ENCODE data around the gene SLC25A42.
"Not testable (repeated sequence)": the region's sequence is repeated elsewhere in the genome, so short reads cannot be mapped to it uniquely, and the experiment has no call there.

Gene SLC25A42

DNA sequence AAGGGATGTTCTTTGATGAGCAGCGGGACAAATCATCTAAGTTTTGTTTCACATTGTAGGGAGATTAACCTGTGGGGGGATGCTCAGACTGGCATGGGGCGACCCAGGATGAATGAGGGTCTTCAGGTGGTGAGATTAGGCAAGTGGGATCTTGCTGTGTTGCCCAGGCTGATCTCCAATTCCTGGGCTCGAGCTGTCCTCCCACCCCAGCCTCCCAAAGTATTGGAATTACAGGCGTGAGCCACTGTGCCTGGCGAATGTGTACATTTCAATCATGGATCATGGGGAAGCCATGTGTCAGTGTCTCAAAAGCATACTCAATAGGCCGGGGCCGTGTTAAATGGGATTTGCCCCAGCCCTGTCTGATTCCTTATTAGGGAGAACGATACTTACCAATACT is 8.1 kb downstream of the SLC25A42 start:
- no peak for DNase-seq

DNA sequence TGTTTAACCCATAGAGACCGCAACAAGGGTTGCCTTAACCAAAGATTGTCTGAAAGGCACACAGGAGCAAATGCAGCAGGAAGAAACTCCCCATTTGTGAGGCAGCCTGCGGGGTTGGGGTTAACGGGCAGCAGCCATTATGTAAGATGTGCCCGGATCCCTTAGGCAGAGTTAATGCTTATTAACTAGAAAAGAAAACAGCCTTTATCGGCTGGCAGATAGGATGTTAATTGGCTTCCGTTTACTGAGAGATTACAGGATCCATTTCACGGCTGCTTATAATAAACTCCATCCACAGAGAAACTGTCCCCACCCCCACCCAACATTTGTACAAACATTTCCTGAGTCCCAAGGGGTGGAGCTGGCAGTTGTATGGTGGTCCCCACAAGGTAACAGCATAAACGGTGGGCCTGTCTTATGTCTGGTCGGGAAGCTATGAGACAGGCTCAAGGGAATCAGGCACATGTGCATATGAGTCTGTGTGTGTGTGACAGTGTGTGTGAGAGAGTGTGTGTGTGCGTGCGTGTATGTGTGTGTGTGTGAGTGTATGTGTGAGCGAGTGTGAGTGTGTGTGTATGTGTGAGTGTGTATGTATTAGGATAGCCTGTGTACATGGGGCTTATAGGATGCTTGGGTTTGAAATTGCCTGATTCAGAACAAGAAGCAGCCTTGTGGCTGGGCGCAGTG is 10.5 kb downstream of the SLC25A42 start:
- peak; percentile 58 for DNase-seq

DNA sequence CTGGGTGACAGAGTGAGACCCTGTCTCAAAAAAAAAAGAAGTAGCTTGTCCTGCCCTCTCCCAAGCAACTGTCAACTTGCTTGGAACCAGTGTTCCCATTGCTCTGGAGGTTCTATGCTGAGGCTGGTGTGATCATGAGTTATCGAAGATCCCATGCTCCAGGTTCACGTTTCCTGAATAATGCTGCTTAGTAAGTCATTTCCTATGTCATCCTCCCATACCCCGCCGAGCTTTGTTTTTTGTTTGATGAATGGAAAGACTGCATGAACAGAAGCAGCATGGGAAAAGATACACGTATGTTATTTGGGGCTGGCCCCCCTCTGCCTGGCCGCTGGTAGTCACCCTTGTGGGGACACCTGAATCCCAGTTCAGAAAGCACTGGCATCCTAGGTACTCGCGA is 11.3 kb downstream of the SLC25A42 start:
- DNase-seq = no peak

DNA sequence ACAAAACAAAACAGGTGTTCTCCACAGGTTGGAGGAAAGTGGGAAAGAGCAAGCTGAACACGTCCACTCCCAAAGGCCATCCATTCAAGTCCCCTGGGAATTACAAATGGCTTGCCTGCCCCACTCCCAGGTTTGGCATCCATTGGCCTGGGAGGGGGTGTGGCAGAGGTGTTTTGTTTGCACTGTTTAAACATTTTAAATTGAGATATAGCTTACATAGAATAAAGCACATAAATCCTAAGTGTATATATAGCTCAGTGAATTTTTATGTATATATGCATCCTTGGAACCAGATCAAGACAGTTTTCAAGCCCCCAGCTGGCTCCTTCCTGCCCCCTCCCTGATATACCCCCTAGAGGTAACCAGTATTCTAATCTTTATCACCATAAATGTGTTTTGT is 12.7 kb downstream of the SLC25A42 start:
- DNase-seq = no peak

DNA sequence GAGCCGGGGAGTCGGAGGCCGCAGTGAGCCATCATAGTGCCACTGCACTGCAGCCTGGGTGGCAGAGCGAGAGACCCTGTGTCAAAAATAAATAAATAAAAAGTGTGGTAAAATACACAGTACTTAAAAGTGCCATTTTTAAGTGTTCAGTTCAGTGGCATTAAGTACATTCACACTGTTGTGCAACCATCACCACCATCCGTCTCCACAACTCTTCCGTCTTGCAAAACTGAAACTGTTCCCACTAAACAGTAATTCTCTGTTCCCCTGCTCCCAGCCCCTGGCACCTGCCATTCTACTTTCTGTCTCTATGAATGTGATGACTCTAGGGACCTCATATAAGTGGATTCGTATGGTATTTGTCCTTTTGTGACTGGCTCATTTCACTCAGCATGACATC is 13.3 kb downstream of the SLC25A42 start:
- DNase-seq = peak; percentile 93

DNA sequence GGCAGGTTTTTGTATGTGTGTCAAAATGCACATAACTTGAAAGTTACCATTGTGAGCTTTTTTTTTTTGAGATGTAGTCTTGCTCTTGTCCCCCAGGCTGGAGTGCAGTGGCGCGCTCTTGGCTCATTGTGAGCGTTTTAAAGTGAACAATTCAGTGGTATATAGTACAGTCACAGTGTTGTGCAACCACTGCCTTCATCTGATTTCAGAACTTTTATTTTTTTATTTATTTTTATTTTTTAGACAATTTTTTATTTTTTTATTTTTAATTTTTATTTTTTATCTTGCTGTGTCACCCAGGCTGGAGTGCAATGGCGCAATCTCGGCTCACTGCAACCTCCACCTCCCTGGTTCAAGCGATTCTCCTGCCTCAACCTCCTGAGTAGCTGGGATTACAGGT is 15.0 kb downstream of the SLC25A42 start:
- no peak for DNase-seq

DNA sequence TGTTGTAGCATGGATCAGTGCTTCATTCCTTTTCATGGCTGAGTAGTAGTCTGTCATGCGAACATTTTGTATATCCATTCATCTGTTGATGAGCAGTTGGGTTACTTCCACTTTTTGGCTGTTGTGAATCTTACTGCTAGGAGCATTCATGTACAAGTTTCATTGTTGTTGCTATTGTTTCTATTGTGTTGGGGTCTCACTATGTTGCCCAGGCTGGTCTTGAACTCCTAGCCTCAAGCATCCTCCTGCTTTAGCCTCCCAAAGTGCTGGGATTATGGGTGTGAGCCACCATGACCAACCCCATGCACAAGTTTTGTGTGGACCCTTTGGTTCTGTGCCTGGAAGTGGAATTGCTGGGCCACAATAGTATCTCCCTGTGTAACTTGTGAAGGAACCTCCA is 15.8 kb downstream of the SLC25A42 start:
- DNase-seq = no peak

DNA sequence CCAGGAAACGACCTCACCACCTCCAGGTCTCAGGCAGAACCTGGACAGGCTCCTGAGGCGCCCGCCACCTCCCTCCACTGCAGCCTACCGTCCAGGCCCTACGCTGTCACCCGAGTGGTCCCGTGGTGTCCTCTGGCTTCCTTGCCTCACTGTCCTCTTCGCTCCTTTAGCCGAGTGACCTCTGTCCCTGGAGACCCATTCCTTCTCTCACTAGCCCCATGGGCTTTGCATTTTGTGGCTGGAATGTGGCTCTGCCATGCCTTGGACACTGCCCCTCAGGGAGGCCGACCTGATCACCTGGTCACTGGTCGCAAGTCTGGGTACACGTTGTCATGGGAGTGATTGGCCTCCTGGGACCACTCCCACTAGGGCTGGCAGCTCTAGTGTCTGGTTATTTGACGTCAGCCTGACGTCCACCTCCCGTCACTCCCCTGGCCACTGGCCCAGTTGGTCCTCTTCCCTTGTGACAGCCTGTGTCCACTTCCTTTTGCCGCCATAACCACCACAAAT is 17.9 kb downstream of the SLC25A42 start:
- no peak for DNase-seq

DNA sequence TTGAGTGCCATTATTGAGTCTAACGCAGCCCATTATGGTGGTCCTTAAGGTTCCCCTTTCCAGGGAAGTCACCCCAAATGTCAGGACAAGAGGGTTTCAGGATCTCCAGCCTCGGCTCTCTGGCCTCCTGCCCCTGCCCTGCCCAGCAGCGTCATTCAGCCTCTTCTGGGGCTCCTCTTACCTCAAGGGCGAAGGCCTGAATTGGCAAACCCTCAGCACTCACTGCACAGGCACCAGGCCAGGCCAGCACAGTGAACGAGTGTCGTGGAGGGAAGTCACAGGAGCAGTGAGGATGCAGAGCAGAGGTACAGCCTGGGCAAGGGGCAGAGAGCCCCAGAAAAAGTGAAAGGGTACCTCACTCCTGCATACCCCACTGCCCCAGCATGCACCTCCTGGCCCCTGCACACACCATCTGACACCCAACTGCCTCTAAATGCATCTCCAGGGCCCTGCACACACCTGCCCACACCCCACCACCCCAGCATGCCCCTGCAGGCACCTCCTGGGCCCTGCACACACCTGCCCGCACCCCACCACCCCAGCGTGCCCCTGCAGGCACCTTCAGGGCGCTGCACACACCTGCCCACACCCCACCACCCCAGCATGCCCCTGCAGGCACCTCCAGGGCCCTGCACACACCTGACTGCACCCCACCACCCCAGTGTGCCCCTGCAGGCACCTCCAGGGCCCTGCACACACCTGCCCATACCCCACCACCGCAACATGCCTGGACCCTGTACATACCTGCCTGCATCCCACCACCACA is 19.8 kb downstream of the SLC25A42 start:
- no peak for DNase-seq

DNA sequence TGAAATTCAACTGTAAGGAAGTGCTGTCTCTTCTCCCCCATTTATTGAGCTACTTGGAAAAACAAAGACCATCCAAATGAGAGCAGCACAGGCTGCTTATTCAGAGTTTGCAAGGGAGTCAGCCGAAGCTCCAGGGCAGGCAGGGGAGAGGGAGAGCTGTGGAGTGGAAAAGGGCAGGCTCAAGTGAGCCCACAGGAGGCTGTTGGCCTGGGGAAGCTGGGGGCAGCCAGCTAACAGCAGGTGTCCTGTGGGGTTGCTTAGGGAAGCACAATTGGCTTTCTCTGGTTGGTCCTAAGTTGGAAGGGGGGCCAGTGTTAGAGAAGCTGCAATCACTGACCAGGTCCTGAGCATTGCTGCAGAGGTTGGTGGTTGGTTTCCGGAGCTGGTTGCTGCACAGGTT is 23.9 kb downstream of the SLC25A42 start:
- no peak for DNase-seq

DNA sequence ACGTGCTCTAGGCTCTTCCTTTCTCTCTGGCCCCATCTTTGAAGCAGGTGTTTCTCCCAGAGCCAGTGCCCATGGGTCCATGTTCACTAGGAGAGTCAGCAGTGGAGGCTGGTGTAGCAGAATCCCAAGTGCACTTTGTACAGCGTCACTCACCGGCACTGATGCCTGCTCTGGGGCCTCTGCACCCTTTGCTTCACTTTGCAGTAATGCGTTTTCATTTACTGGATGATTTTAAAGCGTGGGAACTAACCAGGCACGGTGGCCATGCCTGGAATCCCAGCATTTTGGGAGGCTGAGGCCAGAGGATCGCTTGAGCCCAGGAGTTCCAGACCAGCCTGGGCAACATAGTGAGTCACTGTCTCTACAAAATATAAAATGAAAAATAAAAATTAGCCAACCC is 30.7 kb downstream of the SLC25A42 start:
- DNase-seq = no peak

DNA sequence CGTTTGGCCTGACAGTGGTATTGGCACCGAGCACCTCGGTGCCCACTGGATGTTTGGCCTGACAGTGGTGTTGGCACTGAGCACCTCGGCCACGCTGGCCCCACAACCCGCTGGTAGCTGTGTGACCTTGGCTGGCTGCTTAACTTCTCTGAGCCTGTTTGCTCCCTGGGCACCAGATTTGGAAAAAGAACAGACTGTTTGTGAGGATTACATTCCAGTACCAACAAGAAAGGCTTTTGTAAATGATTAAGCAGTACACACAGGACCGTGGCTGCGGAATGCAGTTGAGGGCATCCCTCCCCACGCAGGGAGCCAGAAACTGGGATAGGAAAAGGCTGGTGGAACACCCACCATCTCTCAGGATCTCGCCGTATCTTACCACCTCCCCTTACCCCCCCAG is 31.9 kb downstream of the SLC25A42 start:
- DNase-seq = no peak

DNA sequence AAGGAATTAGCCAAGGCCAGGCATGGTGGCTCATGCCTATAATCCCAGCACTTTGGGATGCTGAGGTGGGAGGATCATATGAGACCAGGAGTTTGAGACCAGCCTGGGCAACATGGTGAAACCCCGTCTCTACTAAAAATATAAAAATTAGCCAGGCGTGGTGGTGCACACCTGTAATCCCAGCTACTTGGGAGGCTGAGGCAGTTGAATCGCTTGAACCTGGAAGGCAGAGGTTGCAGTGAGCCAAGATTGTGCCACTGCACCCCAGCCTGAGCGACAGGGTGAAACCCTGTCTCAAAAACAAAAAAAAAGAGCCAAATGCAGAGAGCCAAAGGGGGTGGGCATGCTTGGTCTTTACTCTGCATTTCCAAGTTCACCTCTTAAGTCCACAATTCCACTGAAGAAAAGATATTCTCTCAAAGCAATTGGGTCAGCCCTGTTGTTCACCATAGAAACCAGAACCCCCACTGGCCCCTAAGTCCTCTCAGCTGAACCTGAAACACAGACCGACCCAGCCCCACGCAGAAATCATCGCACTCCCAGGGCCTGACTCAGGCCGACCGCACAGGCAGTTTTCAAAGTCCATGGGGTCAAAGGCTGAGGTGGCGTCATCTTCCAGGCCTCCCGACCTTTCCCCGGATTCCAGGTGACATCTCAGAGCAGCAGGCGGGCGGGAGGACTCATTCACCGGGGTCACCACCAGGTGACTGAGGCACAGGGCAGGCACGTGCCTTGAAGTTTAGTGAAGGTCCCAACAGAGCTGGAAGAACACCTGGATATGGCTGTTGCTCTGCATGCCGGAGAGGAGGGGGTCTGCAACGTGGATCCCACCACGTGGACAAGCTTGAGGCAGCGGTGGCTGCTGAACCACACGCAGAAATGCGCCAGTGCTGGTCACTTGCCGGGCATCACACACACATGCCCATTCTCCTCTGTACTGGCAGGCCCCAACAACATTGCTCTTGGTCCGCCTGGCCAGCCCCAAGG is 33.1 kb downstream of the SLC25A42 start:
- no peak for DNase-seq

DNA sequence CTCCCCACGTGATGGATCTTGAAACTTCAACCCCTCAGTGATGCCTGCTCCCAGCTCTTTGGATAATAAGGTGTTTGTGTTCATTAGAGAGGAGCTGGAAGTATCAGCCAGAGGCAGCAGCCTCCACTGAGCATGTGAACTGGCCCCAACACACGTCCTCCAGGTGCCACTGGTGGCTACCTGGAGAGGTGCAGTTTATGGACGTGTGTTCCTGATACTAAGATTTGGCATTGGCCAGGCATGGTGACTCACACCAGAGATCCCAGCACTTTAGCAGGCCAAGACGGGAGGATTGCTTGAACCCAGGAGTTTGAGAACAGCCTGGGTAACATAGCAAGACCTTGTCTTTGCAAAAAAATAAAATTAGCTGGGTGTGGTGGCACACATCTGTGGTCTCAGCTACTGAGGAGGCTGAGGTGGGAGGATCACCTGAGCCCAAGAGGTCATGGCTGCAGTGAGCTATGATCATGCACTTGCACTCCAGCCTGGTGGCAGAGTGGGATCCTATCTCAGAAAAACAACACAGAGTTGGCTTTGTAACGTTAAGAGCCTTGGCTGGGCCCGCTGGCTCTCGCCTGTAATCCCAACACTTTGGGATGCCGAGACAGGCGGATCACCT is 34.4 kb downstream of the SLC25A42 start:
- DNase-seq = no peak

DNA sequence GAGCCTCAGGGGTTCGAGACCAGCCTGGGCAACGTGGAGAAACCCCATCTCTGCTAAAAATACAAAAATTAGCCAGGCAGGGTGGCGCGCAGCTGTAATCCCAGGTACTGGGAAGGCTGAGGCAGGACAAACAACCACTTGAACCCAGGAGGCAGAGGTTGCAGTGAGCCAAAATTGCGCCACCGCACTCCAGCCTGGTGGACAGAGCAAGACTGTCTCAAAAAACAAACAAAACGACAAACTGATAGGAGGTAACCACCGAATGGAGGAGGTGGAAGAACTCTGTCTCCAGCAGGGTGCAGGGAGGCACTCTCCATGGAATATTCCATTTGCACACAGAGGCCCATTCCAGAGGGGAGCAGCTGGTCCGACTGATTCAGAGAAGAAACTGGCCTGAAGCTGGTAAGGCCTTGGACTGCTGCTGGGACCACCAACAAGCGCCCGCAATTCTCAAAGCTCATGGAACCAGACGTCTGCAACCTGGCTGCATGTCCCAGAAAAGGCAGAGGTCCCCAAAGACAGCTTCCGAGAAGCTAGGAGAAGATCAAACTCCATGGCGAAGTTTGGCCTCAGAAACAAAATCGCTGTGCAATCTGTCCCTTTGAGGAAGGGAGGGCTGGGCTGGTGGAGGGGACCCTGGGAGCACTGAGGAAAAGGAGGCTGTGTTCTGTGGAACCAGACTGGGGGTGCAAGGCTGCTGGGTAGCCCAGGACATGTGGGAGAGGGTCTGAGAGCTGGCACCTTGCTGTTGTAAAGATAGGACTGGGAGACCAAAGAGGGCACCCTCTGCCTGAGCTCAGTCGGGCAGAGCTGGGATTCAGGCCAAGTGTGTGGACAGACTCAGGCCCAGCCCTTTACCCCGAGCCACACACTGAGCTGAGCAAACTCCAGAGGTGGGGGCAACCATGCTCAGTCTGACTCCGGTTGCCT is 35.2 kb downstream of the SLC25A42 start:
- no peak for DNase-seq

DNA sequence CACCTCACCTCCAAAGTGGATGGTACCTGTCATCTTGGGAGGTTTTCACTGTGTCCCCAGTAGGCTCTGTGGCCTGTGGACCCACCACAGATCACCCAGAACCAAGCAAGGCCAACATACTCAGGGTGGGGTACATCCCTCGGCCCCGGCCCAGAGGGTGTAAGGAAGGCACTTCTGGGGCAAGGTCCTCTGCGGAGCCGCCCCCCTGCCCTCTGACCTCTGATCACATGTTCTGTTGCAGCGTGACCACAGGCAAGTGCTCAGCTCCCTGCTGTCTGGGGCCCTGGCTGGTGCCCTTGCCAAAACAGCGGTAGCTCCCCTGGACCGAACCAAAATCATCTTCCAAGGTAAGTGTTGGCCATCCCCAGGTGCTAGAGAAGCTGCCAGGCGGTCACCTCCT is 37.7 kb downstream of the SLC25A42 start:
- no peak for DNase-seq

DNA sequence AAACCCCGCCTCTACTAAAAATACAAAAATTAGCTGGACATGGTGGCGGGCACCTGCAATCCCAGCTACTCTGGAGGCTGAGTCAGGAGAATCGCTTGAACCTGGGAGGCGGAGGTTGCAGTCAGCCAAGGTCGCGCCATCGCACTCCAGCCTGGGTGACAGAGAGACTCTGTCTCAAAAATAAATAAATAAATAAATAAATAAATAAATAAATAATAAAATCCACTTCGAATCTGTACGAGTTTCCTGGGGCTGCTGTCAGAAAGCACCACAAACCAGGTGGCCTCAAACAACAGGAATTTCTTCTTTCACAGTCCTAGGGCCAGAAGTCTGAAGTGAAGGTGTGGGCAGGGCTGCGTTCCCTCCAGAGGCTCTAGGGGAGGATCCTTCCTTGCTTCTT is 38.8 kb downstream of the SLC25A42 start:
- not testable (repeated sequence) for DNase-seq

DNA sequence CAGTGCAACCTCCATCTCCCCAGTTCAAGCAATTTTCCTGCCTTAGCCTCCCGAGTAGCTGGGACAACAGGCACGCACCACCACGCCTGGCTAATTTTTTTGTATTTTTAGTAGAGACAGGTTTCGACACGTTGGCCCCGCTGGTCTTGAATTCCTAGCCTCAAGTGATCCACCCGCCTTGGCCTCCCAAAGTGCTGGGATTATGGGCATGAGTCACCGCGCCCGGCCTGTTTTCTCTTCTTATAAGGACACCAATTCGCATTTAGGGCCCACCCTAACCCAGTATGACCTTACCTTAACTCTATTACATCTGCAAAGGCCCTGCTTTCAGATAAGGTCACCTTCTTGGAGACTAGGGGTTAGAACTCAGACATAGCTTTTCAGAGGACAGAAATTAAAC is 39.4 kb downstream of the SLC25A42 start:
- DNase-seq = no peak

DNA sequence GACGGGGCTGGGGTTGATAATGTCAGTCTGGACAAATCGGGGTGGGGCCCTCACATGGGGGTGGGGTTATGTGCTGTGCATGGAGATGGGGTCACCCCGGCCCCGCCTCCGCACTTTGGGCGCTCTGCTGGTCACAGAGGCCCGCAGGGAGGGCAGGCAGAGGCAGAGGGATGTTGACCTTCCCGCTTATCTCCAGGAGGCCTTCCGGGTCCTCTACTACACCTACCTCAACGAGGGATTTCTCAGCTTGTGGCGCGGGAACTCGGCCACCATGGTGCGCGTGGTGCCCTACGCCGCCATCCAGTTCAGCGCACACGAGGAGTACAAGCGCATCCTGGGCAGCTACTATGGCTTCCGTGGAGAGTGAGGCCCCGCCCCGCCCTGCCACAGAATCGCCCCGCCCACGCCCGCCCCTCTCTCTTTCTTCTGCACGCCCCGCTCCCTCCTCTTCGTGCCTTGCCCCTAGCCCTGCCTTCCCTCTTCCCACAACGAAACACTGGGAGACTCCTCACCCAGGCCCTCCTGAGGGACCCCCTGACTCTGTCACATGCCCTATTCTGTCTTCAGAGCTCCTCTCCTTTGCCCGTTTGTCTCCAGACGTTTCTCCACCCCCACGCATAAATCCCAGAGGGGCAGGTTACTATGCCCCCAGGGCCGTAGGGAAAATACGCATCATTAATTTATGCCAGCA is 41.7 kb downstream of the SLC25A42 start:
- DNase-seq = peak; percentile 86

DNA sequence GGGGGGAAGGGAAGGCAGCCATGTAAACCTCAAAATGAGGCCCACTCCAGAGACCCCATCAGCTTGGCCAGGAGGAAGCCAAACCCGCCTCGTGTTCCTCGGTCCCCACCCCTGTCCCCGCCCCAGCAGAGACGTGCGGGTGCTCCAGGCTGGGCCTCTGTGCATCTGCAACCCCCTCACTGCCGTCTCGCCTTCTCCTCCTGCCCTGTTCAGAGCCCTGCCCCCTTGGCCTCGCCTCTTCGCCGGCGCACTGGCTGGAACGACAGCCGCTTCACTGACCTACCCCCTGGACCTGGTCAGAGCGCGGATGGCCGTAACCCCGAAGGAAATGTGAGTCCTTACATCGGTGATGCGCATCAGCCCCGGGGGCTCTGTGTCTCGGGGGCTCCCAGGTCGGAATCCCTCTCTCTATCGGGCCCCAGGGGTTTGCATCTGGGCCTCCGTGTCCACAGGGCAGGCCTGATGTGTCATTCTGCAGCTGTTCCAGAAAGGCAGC is 42.3 kb downstream of the SLC25A42 start:
- no peak for DNase-seq

DNA sequence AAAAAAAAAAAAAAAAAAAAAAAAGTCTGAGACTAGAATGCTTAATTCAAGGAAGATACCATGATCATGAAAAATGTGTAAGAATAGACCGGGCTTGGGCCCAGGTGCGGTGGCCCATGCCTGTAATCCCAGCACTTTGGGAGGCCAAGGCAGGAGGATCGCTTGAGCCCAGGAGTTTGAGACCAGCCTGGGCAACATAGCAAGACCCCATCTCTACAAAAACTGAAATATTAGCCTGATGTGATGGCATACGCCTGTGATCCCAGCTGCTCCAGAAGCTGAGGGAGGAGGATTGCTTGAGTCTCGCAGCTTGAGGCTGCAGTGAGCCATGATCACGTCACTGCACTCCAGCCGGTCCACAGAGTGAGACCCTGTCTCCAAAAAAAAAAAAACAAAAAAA is 43.1 kb downstream of the SLC25A42 start:
- DNase-seq = not testable (repeated sequence)

Data from NCI-H1436 (cell line).